GM18526 (cell line): ENCODE results near the gene ARID4A.

Experiments
- POLR2A ChIP-seq: IDR thresholded peaks from 3 replicates; pipeline ENCODE4 v1.6.1; 2011; ENCODE audit not compliant: insufficient read length; ENCODE audit errors: extremely low read depth

ARID4A gene

DNA sequence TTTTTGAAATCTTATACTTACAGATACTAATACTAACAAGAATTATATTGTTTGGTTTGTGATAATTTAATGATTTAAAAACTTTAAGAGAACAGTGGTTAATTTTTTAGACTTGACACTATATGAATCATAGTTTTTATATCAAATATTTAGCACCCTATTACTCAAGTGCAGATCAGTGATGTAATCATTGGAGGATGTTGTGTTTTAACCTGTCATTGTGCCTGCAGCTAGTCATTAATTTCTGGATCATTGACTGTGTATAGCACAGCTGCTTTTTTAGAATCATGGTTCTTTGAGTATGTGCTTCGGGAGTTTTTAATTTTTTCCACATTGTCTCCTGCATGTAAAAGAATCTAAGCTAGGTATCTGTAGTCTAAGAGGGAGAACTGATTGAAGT lies 17.3 kb downstream of the ARID4A start:
- no peak for TF ChIP-seq POLR2A

DNA sequence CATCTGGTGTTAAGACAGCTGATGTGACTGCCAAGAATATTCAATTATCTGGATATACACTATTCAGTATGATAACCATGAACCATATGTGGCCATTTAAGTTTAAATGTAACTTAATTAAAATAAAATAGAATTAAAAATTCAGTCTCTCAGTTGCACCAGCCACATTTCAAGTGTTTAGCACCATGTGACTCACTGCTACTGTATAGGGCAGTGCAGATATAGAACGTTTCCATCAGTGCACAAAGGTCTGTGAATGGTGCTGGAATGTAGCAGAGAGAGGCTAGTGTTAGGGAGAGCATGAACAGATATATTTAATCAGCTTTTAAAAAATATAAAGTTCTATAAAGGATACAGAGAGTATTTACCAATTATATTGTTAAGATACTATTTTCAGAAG lies 28.7 kb downstream of the ARID4A start:
- no peak for TF ChIP-seq POLR2A

DNA sequence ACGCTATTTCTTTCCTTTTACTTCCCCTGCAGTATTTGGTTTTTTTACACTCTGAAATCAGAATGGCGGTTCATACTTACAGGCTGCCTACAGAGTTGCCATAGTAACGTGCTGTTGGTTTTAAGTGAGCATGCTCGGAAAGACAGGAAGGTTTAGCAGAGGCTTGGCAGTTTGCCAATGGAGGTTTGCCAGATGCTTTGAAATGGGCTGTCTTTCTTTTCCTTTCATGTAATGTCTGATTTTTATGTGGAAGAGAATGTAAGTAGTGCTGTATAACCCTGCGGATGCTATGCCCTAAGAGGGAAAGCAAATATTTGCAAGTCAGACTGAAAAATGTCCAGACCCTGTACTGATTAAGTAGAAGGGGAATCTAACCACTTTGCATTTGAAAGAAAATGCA lies 32.8 kb downstream of the ARID4A start:
- no peak for TF ChIP-seq POLR2A

DNA sequence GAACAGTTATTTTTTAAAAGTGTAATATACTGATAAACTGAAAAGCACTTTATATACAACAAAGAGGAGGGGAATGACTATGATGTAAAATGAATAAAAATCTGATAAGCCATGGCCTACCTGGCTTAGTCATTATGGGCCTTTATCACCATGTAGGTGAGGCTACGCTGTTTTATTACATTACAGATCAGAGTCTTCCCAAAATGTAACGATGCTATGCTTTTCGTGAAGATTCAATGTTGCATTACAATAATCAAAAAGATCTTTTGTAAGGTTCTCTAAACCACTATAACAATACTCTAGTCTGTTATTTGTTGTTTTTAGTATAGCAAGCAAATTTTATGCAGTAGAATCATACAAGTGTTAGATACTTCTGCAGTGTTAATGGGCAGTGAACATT lies 34.2 kb downstream of the ARID4A start:
- no peak for TF ChIP-seq POLR2A

DNA sequence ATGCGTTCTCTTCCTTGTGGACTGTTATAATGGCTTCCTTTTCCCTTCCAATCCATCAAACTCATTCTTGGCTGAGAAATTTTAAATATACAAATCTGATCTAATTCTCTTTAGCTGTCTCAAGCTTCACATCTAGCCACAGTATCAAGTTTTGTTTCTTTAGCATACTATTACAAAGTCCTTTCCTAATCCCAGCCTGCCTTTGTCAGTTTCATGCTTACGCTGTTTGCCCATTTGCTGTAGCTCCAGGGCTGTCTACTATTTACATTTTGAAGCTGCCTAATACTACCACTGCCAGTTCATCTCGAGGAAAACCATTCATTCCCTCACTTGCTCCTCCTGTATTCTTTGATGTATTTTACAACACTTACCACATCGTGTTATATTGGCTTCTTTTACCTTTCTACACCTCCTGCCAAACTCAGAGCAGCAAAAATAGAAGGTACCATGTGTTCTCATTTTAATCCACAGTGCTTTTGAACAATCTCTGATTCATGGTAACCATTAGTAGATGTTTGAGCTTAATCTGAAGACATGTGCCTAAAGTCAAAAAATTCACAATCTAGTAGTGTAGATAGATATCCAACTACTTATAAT lies 42.9 kb downstream of the ARID4A start:
- TF ChIP-seq POLR2A: no peak

DNA sequence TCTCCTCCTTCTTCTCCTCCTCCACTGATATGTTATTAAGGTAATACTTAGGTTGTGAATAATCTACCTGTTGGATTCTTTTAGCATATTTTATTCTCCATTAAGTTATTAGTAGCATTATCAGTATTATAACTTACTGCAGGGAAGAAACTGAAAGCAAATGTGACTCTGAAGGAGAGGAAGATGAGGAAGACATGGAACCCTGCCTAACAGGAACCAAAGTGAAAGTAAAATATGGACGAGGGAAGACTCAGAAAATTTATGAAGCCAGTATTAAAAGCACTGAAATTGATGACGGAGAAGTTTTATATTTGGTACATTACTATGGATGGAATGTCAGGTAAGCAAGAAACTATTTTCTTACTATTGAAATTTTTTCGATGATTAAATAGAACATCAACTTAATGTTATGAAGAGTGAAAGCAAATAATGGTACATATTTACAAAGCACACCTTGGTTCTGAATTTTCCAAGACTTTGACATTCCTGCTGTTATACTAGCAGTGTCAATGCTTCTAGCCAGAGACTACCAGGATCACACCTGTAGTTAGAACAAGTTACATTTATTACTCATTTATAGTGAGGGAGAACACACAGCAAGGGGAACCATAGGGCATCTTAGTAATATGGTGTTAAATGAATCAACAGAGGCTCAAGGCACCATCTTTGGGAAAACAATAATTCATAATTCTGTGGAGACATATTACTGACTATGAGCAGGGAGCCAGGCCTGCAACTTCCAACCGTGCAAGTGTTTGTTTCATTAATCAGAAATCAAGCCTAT lies 55.4 kb downstream of the ARID4A start:
- TF ChIP-seq POLR2A: no peak

DNA sequence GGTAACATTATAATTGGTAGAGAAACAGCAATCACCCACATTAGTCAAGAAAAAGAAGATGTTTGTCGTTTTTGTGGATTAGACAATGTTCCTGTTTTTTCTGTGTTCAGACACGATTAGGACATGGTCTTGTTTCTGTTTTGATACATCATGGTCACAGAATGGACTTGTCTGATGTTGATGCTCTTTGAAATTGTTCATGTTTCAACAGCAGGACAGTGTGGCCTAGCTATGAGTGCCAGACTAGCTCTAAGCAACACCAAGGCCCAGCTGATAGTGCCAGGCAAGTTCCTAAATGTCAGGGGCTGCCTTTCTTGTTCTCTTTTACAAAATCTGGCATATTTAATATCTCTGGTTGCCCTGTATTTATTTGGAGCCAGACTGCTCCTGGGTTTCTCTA lies 56.5 kb downstream of the ARID4A start:
- no peak for TF ChIP-seq POLR2A

DNA sequence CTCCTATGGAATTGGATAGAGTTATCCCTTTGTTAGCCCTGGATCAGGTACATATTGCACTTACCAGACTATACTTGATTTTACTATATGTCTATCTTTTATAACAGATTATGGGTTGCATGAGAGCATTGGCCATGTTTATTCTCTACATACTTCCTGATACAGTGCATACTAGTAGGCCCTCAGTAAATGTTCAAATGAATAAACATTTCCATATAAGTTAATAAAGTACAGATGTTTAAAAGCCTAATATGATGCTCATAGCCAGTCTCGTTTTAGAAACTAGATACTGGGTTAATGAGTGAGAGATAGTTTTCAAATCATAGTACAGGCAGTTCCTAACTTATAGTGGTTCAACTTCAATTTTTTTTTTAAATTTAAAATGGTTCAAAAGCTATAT lies 57.9 kb downstream of the ARID4A start:
- TF ChIP-seq POLR2A: no peak

DNA sequence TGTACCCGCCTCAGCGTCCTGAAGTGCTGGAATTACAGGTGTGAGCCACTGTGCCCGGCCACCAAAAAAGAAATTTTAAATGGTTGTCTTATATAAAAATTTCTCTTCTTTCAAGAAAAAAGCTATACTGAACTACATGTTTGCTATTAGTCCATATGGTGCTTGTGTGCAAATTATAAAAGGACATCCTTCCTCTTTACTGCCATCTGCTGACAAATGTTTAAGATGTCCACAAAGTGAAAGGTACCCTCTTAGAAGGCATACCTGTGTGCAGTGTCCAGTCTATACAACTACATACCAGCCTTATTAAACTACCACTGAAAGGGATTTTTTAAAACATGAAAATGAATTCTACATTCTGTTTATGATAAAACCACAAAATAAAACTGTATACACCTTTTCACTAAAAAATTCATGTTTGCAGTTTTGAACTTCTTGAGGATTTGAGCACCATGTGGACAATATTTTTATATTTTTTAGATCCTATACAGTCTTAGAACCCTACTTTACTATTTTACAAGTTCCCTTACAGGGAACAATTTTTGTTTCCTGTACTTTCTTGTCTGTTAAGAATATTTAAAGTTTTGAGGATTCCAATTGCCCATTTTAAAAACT lies 64.5 kb downstream of the ARID4A start:
- no peak for TF ChIP-seq POLR2A

DNA sequence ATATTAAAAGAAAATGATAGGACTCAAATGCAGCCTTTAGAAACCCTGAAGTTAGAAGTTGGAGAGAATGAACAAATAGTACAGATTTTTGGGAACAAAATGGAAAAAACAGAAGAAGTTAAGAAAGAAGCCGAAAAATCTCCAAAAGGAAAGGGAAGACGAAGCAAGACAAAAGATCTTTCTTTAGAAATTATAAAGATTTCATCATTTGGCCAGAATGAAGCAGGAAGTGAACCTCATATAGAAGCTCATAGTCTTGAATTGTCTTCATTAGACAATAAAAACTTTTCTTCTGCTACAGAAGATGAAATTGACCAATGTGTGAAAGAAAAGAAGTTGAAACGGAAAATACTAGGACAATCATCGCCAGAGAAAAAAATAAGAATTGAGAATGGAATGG lies 66.0 kb downstream of the ARID4A start:
- no peak for TF ChIP-seq POLR2A

DNA sequence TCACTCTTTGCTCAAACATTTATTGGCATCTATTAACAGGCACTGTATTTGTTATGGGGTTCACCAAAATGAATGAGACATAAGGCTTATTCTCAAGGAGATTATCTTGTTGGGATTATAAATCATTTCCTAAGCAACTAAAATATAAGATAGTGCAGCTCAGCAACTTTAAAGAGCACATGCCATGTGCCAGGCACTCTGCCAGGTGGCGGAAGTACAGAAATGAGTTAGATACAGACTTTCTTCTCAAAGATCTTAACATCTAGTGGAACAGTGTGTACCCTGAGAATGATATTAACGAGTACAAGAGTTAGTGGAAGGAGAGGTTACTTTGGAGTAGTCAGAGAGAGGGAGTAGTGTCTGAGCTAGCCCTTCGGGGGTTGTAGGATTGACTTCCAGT lies 68.9 kb downstream of the ARID4A start:
- TF ChIP-seq POLR2A: no peak

DNA sequence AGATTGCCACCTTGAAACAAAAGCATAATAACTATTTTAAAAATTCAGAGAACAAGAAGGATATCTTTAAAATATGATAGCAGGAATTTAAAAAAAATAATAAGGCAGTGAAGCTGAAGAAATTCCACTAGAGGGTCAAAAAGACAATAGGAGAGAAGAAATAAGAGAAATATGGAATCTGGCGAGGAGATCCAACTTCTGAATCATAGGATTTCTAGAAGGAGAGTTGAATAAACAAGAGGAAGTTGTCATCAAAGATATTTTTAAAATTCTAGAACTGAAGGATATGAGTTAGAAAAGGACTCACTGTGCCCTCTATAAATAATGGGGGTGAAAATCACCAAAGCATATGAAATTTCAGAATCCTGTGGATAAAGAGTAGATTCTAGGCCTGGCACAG lies 70.6 kb downstream of the ARID4A start:
- no peak for TF ChIP-seq POLR2A

DNA sequence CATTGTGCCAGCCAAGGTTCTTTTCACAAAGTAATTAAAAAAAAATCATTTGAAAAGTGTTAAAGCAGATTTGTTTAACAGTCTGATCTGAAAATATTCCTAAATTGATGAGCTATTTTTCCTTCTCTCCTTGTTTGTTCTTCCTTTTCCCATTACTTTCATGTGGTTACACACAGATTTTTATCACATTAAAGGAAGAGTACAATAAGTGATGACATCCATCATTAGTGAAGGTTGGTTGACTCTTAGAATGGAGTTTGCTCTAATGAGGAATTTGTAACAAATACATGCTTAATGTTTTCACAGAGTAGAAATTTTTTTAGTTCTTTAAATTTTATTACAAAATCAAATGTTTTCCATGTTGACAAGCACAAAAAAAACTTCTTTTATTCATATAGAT lies 78.4 kb downstream of the ARID4A start:
- no peak for TF ChIP-seq POLR2A

DNA sequence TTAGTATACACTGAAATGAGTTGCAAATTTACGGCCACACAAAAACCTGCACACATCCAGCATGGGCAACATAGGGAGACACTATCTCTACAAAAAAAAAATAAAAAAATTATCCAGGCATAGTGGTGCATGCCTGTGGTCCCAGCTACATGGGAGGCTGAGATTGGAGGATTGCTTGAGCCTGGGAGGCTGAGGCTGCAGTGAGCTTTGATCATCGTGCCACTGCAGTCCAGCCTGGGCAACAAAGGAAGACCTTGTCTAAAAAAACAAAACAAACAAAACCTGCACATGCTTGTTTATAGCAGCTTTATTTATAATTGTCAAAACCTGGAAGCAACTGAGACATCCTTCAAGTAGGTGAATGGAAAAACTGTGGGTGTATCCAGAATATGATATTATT lies 92.5 kb downstream of the ARID4A start:
- TF ChIP-seq POLR2A: no peak

DNA sequence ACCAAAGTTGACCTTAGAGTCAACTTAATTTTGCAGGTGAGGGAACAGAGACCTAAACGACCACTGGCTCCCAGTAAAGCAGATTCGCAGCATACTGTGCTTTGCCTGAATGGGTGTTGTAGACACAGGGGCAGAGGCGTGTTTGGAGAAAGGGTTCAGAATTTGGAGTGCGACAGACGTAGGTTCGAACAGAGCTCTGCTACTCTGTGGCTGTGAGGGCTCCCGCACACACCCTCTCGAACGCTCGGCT lies 97.1 kb downstream of the ARID4A start:
- no peak for TF ChIP-seq POLR2A

DNA sequence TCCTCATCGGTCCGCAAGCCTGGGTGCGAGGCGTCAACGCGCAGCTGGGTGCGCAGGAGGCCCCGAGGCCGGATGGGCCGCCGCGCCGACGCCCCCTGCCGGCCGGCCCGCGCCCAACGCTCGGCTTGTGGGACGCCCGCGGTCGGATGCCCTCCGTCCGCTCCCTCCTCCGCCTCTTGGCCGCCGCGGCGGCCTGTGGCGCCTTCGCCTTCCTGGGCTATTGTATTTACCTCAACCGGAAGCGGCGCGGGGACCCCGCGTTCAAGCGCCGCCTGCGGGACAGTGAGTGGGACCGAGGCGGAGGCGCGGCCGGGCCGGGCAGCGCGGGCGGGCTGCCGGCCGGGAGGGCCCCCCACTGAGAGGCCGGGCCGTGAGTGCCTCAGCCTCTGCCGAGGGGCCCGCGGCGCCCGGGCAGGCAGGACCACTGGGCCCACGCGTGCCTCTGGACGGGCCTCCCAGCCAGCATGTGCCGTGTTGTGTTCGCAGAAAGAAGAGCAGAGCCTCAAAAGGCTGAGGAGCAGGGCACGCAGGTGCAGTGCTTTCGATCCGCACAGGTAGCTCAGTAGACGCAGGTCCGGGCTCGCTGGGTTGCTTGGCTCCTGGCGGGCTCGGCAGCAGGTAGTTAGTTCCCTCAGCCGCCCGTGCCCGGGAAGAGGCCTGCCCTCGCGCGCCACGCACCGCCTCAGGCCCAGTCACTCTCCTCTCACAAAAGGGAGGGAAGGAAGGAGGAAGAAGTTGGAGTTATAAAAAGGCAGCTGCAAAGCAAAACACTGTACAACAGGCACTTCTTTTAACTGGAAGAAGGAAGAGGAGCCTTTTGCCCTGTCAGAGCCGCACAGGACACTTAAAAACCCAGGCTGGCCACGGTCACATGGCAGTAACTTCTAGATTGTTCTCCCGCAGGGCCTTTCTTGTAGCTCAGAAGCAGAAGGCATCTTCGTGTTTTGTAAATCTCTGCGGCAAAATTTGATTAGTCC lies 97.7 kb downstream of the ARID4A start, which contains the start of gene TOMM20L:
TOMM20L (plus strand) TSS at position 119 of the 977 bp plus-strand sequence; CDS start at position 147, 28 bp downstream.
- TF ChIP-seq POLR2A: no peak

DNA sequence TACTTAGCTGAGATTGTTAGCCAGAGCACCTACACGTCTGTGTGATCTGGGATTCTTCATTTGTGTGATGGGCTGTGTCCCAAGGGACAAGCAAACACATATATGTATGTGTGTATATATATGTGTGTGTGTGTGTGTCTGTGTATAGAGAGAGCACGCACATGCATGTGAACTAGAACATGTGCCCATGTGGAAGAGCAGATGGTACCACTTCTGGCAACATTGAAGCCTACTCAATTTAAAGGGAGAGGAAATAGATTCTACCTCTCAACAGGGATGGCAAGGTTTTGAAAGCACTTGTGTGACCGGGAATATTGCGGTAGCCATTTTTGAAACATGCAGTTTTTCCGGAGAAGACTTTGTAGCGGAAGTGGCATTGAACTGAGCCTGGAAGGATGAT lies 98.8 kb downstream of the ARID4A start:
- TF ChIP-seq POLR2A: no peak
